Measurements from ENCODE around the gene CORT. TPM values are rescaled to one million over a fixed set of nuclear protein-coding genes. Genes with fewer than 3 reads are reported as not detected.
A peak's percentile ranks its signal among the peaks of the same experiment; 100 is the strongest.
"Not testable (repeated sequence)": the region's sequence is repeated elsewhere in the genome, so short reads cannot be mapped to it uniquely, and the experiment has no call there.

CORT gene, protein sequence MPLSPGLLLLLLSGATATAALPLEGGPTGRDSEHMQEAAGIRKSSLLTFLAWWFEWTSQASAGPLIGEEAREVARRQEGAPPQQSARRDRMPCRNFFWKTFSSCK
- not detected in 2 replicates for total RNA-seq (ENCODE audit: low replicate concordance)
- long read RNA-seq: 0 reads

DNA sequence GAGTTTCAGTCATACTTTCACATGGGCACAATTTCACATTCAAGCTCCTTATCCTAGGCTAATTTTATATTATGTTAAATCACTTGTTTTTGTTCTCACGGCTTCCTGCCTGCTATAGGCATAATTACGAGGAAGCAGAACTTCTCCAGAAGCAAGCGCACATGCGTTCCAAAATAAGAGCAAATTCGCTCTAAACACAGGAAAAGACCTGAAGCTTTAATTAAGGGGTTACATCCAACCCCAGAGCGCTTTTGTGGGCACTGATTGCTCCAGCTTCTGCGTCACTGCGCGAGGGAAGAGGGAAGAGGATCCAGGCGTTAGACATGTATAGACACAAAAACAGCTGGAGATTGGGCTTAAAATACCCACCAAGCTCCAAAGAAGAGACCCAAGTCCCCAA, at the start of gene CORT:
Gene CORT (plus strand): TSS at position 281 of the 400 bp plus-strand sequence. CDS start 193 bp downstream, outside the sequence.
- H3K4me1 Mint-ChIP-seq (ENCODE audit: unreplicated experiment): peaks cover 24% of the 10 kb centered on the region
- H3K27ac Mint-ChIP-seq: peak within 1 kb of the TSS; percentile 55
- H3K9me3 Mint-ChIP-seq: no peaks in the 10 kb centered on the region
- no peaks in the 10 kb centered on the region for H3K27me3 Mint-ChIP-seq
- H3K4me3 Mint-ChIP-seq: peak within 1 kb of the TSS; percentile 25
- no peak for DNase-seq (ENCODE audit: extremely low spot score, unreplicated experiment)
- H3K36me3 Mint-ChIP-seq: no peaks in the 10 kb centered on the region
- TF ChIP-seq, protein P1, sequence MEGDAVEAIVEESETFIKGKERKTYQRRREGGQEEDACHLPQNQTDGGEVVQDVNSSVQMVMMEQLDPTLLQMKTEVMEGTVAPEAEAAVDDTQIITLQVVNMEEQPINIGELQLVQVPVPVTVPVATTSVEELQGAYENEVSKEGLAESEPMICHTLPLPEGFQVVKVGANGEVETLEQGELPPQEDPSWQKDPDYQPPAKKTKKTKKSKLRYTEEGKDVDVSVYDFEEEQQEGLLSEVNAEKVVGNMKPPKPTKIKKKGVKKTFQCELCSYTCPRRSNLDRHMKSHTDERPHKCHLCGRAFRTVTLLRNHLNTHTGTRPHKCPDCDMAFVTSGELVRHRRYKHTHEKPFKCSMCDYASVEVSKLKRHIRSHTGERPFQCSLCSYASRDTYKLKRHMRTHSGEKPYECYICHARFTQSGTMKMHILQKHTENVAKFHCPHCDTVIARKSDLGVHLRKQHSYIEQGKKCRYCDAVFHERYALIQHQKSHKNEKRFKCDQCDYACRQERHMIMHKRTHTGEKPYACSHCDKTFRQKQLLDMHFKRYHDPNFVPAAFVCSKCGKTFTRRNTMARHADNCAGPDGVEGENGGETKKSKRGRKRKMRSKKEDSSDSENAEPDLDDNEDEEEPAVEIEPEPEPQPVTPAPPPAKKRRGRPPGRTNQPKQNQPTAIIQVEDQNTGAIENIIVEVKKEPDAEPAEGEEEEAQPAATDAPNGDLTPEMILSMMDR (conservative IDR thresholded peaks at IDR 0.05): no peak

DNA sequence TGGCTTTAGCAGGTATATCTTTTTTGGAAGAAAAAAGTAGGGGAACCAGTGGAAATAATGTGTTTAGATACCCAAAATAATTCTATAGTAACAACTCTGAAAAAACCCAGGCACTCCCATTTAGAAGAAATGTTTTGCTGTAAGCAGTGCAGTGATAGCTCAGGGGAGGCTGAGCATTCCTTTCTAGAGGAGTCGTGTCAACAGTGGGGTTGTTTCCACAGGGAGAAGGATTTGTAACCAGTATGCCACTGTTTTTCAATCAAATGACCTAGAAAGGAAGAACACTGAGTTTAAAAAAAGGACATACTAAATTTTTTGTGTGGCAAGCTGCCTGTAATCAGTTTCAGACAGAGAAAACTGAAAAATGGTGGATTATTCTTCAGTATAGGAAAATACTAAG, 48.5 kb upstream of the CORT start:
- TF ChIP-seq, protein P1 (conservative IDR thresholded peaks at IDR 0.05): no peak
- peaks cover 21% of the 10 kb centered on the region for H3K4me1 Mint-ChIP-seq (ENCODE audit: unreplicated experiment)
- peaks cover 22% of the 10 kb centered on the region for H3K36me3 Mint-ChIP-seq

DNA sequence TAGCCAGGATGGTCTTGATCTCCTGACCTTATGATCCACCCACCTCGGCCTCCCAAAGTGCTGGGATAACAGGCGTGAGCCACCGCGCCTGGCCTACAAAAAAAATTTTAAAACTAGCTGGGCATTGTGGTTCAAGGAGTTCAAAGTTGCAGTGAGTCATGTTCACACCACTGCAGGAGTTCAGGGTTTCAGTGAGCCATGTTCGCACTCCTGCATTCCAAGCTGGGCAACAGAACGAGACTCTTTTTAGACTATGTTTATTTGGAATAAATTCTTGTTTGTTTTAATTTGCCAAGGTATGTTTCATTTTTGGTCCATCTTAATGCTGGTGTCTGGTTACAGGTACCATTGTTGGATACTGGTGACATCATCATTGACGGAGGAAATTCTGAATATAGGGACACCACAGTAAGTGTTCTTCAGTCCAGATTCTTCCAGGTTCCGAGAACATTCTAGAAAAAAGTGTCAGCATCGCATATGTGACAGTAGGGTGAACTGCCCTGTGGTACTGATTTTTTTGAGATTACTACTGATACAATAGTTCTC, 47.0 kb upstream of the CORT start:
- Mint-ChIP-seq H3K4me3 (no peak overlapping the region), H3K9me3 (no peaks in the 10 kb centered on the region), H3K27ac (no peak overlapping the region), H3K36me3 (peaks cover 30% of the 10 kb centered on the region), H3K27me3 (no peaks in the 10 kb centered on the region), H3K4me1 (ENCODE audit: unreplicated experiment) (peaks cover 21% of the 10 kb centered on the region)
- TF ChIP-seq, protein P1 (conservative IDR thresholded peaks at IDR 0.05): no peak
- no peak for DNase-seq (ENCODE audit: extremely low spot score, unreplicated experiment)

More for the DNA sequence above, 48.5 kb upstream of the CORT start:
- H3K4me3 Mint-ChIP-seq: peak overlapping the region; percentile 96
- peak overlapping the region; percentile 73 for H3K27ac Mint-ChIP-seq
- H3K27me3 Mint-ChIP-seq: no peaks in the 10 kb centered on the region
- DNase-seq (ENCODE audit: extremely low spot score, unreplicated experiment): no peak
- no peaks in the 10 kb centered on the region for H3K9me3 Mint-ChIP-seq

DNA sequence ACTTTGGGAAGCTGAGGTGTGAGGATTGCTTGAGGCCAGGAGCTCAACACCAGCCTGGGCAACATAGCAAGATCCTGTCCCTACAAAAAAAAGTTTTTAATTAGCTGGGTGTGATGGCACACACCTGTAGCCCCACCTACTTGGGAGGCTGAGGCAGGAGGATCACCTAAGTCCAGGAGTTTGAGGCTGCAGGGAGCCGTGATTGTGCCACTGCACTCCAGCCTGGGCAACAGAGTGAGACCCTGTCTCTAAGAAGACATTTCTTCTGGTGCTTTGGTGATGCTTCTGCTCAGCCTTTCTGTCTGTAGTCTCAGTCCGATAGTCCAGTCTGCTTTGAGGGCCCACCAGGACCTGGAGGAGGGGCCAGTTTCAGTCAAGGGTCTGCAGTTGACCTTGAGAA, 42.6 kb upstream of the CORT start:
- H3K27me3 Mint-ChIP-seq: no peaks in the 10 kb centered on the region
- H3K4me3 Mint-ChIP-seq: no peak overlapping the region
- H3K9me3 Mint-ChIP-seq: no peaks in the 10 kb centered on the region
- DNase-seq (ENCODE audit: extremely low spot score, unreplicated experiment): no peak
- H3K36me3 Mint-ChIP-seq: peaks cover 39% of the 10 kb centered on the region
- TF ChIP-seq, protein P1 (conservative IDR thresholded peaks at IDR 0.05): no peak
- H3K4me1 Mint-ChIP-seq (ENCODE audit: unreplicated experiment): no peaks in the 10 kb centered on the region
- H3K27ac Mint-ChIP-seq: no peak overlapping the region

DNA sequence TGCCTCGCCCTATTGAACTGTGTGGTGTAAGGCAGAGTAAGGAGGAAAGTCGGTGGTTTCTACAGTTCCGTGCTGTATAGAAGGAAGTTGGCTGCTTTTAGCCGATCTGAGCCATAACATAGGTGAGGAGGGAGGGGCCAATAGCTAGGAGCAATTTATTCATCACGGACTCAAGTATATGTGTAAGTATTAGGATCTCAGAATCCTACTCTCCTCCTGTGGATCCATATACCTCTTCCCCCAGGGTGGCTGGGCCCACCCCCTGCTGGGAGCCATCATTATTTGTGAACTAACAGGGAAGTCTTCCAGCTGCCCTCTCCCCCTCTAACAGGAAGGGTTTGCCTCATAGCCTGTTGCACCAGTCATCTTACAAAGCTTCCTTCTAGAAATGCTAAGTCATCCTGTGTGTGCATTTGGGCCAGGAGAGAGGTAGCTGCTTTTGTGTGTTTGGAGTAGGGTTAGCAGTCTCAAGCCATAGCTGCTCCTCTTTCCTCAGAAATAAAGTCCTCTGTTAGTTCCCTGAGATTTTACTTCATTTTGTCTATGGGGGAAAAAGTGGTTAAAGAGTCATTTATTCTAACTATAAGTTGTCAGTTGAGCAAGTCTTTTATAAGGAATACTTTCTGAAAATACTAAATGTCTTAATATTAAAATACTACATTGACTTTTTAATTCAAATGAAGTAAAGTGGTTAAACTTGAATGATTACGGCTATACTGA, 34.5 kb upstream of the CORT start:
- Mint-ChIP-seq H3K36me3 (peaks cover 60% of the 10 kb centered on the region), H3K27me3 (no peaks in the 10 kb centered on the region), H3K9me3 (no peaks in the 10 kb centered on the region), H3K27ac (peak overlapping the region; percentile 99), H3K4me3 (peak overlapping the region; percentile 63), H3K4me1 (ENCODE audit: unreplicated experiment) (peaks cover 6% of the 10 kb centered on the region)
- TF ChIP-seq, protein P1 (conservative IDR thresholded peaks at IDR 0.05): no peak
- no peak for DNase-seq (ENCODE audit: extremely low spot score, unreplicated experiment)

DNA sequence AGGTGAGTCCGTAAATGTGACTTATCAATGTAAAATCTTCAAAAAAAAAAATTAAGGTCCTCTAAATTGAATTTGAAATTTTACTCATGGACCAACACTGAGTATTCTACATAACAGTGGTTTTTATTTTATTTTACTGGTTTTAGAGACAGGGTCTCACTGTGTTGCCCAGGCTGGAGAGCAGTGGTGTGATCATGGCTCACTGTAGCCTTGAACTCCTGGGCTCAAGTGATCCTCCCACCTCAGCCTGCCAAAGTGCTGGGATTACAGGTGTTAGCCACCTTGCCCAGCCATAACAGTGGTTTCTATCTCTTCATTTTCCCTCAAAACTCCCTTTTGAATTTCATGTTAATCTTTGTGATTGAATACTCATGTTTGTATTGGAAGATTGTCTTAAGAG, 33.9 kb upstream of the CORT start:
- H3K4me1 Mint-ChIP-seq (ENCODE audit: unreplicated experiment); H3K9me3 Mint-ChIP-seq; DNase-seq (ENCODE audit: extremely low spot score, unreplicated experiment); H3K27me3 Mint-ChIP-seq; H3K4me3 Mint-ChIP-seq: not testable (repeated sequence)
- peak overlapping the region; percentile 84 for H3K27ac Mint-ChIP-seq
- peaks cover 63% of the 10 kb centered on the region for H3K36me3 Mint-ChIP-seq

DNA sequence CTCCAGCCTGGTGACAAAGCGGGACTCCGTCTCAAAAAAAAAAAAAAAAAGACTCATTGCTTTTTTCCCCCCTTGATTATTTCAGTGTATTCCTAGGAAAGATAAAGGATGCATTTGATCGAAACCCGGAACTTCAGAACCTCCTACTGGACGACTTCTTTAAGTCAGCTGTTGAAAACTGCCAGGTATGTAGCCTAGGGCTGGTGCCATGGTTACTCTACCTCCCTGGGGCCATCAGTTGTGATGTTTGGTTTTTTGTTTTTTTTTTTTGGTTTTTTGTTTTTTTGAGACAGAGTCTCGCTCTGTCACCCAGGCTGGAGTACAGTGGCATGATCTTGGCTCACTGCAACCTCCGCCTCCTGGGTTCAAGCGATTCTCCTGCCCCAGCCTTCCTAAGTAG, 31.1 kb upstream of the CORT start:
- not testable (repeated sequence) for DNase-seq (ENCODE audit: extremely low spot score, unreplicated experiment); H3K4me1 Mint-ChIP-seq (ENCODE audit: unreplicated experiment); H3K9me3 Mint-ChIP-seq; H3K4me3 Mint-ChIP-seq; H3K27me3 Mint-ChIP-seq; H3K27ac Mint-ChIP-seq
- peaks cover 45% of the 10 kb centered on the region for H3K36me3 Mint-ChIP-seq

All from type B pancreatic cell (in vitro differentiated cells).